Stimulated activated CD4-positive, alpha-beta T cell treated with anti-CD3 and anti-CD28 coated beads, Interleukin-15, amount 100 ng/mL, for 1 hour (primary cell): ENCODE measurements around the gene ARHGAP15.

Source experiments
- DNase-seq, 2 donors: peaks; one replicate each; pipeline ENCODE4 v3.0.0-alpha.2; 2020; ENCODE audit warnings: low read depth in 1 of 2, low spot score in 1 of 2

The ARHGAP15 gene

GRCh38 chr2:143169105-143169504 is 39.9 kb downstream of the ARHGAP15 start:
- no peak for DNase-seq

GRCh38 chr2:143171817-143172216 is 42.6 kb downstream of the ARHGAP15 start:
- no peak for DNase-seq

GRCh38 chr2:143175438-143175837 is 46.2 kb downstream of the ARHGAP15 start:
- no peak for DNase-seq

GRCh38 chr2:143176606-143177005 is 47.4 kb downstream of the ARHGAP15 start:
- DNase-seq, result no peak

- no peak for DNase-seq
These were observed 48.0 kb downstream of the ARHGAP15 start for GRCh38 chr2:143177096-143177786.

GRCh38 chr2:143181494-143181893 is 52.3 kb downstream of the ARHGAP15 start:
- no peak for DNase-seq

GRCh38 chr2:143182649-143183048 is 53.4 kb downstream of the ARHGAP15 start:
- DNase-seq, result no peak

GRCh38 chr2:143183804-143184463 is 54.7 kb downstream of the ARHGAP15 start:
- DNase-seq, result no peak

GRCh38 chr2:143186876-143187275 is 57.7 kb downstream of the ARHGAP15 start:
- no peak for DNase-seq

- no peak for DNase-seq
These were observed 61.2 kb downstream of the ARHGAP15 start for GRCh38 chr2:143190431-143190830.

- DNase-seq, result no peak
These were observed 62.9 kb downstream of the ARHGAP15 start for GRCh38 chr2:143192106-143192505.

GRCh38 chr2:143192716-143193115 is 63.5 kb downstream of the ARHGAP15 start:
- DNase-seq, result no peak

- DNase-seq, result no peak
These were observed 63.9 kb downstream of the ARHGAP15 start for GRCh38 chr2:143193121-143193520.

- DNase-seq, result no peak
These were observed 66.3 kb downstream of the ARHGAP15 start for GRCh38 chr2:143195511-143195910.

- DNase-seq, result no peak
These were observed 74.8 kb downstream of the ARHGAP15 start for GRCh38 chr2:143204062-143204461.

GRCh38 chr2:143205106-143205764 is 76.0 kb downstream of the ARHGAP15 start:
- no peak for DNase-seq

- no peak for DNase-seq
These were observed 80.6 kb downstream of the ARHGAP15 start for GRCh38 chr2:143209570-143210445.

- no peak for DNase-seq
These were observed 81.2 kb downstream of the ARHGAP15 start for GRCh38 chr2:143210446-143210819.

- no peak for DNase-seq
These were observed 88.4 kb downstream of the ARHGAP15 start for GRCh38 chr2:143217512-143218115.

- no peak for DNase-seq
These were observed 89.4 kb downstream of the ARHGAP15 start for GRCh38 chr2:143218621-143219020.

- no peak for DNase-seq
These were observed 90.0 kb downstream of the ARHGAP15 start for GRCh38 chr2:143219266-143219665.
